GM12865 (cell line): ENCODE data around the gene CCDC78.
A peak's percentile ranks its signal among the peaks of the same experiment; 100 is the strongest.
"Not testable (repeated sequence)": the region's sequence is repeated elsewhere in the genome, so short reads cannot be mapped to it uniquely, and the experiment has no call there.

ENCODE experiments used
- DNase-seq: peaks from one replicate; pipeline ENCODE4 v3.0.0; 2010; ENCODE audit warnings: low read depth
- H3K4me3 ChIP-seq: 2 replicates; pipeline ENCODE4 v1.5.1; 2011; ENCODE audit warnings: mild to moderate bottlenecking, low read depth, low read length, control low read depth
- TF ChIP-seq, protein P1 (sequence below): IDR thresholded peaks from 2 replicates; pipeline ENCODE4 v1.5.1; 2011; ENCODE audit warnings: low read length, control low read depth, low read depth, inconsistent platforms; ENCODE audit not compliant: insufficient read depth; ENCODE audit errors: missing control alignments

The CCDC78 gene

GRCh38 chr16:716768-717325 is 9.4 kb downstream of the CCDC78 start:
- H3K4me3 ChIP-seq: no peak overlapping the region
- TF ChIP-seq, protein P1, sequence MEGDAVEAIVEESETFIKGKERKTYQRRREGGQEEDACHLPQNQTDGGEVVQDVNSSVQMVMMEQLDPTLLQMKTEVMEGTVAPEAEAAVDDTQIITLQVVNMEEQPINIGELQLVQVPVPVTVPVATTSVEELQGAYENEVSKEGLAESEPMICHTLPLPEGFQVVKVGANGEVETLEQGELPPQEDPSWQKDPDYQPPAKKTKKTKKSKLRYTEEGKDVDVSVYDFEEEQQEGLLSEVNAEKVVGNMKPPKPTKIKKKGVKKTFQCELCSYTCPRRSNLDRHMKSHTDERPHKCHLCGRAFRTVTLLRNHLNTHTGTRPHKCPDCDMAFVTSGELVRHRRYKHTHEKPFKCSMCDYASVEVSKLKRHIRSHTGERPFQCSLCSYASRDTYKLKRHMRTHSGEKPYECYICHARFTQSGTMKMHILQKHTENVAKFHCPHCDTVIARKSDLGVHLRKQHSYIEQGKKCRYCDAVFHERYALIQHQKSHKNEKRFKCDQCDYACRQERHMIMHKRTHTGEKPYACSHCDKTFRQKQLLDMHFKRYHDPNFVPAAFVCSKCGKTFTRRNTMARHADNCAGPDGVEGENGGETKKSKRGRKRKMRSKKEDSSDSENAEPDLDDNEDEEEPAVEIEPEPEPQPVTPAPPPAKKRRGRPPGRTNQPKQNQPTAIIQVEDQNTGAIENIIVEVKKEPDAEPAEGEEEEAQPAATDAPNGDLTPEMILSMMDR: no peak
- DNase-seq: no peak

DNA sequence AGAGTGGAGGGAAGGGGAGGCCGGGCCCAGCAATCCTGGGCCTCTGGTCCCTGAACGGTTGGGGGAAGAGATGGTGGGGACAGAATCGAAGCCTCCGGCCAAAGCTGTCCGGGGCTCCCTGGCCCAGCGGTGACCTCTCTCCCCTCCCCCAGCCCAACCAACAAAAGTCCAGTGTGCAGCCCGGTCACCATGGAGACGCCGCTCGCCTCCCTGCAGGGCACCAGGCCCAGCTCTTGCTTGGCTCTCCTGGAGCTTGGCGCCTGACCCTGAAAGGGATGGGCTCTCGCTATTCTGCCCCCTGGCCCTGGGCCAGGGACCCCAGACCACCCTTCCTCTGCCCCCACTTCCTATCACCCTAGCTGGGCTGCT is 10.1 kb downstream of the CCDC78 start:
- TF ChIP-seq, protein P1: no peak
- H3K4me3 ChIP-seq: no peak overlapping the region
- DNase-seq: no peak

DNA sequence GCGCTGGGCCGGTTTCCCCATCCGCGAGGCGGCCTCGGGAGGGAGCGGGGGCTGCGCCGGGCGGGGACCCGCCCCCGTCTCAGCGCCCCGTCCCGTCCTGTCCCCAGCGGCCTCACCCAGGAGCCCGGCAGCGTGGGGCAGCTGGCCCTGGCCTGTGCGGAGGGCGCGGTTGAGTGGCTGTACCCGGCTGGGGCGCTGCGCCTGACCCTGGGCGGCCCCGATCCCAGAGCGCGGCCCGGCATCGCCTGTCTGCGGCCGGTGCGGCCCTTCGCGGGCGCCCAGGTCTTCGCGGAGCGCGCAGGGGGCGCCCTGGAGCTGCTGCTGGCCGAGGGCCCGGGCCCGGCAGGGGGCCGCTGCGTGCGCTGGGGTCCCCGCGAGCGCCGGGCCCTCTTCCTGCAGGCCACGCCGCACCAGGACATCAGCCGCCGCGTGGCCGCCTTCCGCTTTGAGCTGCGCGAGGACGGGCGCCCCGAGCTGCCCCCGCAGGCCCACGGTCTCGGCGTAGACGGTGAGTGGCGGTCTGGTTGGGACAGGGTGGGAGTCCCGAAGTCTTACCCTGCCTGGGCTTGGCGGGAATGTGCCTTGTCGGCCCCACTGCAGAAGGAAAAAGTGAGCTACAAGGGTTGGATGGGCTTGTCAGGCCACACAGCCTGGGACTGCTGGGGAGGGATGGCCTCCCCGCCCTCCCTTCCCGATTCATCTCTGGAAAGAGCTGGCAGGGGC is 10.6 kb downstream of the CCDC78 start:
- TF ChIP-seq, protein P1: peak; percentile 9
- peak overlapping the region; percentile 34 for H3K4me3 ChIP-seq
- DNase-seq: no peak

- peak; percentile 88 for DNase-seq
- H3K4me3 ChIP-seq: peak within 1 kb of the TSS; percentile 34
- TF ChIP-seq, protein P1: no peak
Measured at GRCh38 chr16:714558-715476, 11.4 kb downstream of the CCDC78 start, which contains the start of gene METRN. TSS of gene METRN (plus strand) at chr16:715118. CDS start at chr16:715290, 172 bp downstream.

DNA sequence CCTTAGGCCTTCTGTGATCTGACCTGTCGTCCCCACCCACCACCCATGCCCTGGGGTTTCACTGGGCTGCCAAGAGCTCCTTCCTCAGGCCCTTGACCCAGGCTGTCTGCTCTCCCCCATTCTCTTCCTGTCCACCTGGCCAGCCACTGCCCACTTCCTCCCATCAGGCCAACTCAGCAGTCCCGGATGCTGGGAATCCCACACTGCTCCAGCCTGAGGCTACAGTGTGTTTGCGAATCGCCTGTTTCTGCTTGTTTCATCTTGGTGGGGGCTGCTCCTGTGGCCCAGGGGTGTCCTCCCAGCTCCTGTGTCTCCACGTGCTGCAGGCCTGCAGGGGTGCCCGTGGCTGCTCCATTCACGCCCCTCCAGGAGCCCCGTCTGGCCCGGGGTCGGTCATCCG is 12.2 kb downstream of the CCDC78 start:
- no peak overlapping the region for H3K4me3 ChIP-seq
- no peak for DNase-seq
- TF ChIP-seq, protein P1: no peak

DNA sequence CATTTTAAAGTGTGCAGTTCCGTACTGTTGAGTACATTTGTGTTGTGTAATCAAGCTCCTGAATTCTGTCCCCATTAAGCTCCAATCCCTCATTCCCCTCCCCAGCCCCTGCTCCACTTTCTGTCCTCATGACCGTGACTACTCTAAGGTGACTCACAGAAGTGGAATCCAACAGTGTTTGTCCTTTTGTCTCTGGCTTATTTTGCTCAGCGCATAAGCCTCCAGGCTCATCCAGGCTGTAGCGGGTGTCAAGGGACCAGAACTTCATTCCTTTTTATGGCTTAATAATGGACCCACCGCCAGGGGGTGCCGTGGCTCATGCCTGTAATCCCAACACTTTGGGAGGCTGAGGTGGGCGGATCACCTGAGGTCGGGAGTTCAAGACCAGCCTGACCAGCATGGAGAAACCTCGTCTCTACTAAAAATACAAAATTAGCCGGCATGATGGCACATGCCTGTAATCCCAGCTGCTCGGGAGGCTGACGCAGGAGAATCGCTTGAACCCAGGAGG is 13.4 kb downstream of the CCDC78 start:
- TF ChIP-seq, protein P1: peak; percentile 13
- H3K4me3 ChIP-seq: not testable (repeated sequence)
- DNase-seq: peak; percentile 58
